ENCODE data around the gene GLIPR1. TPM values are rescaled to one million over a fixed set of nuclear protein-coding genes. Genes with fewer than 3 reads are reported as not detected.

GLIPR1 gene
- total and polyA plus RNA-seq, 10 of the 15 experiments (the other 5 are each of a cell fraction or from before 2014, with no cell fraction given), result 18.2 to 62.6 (median 32.2) TPM

GRCh38 chr12:75526655-75527511, 46.3 kb downstream of the GLIPR1 start (continued):
- TF ChIP-seq EP300 (IDR thresholded peaks at IDR 0.05; ENCODE audit: borderline replicate concordance in 1 of 2, control insufficient read depth in 1 of 2, low read depth in 2 of 2, low read length in 2 of 2) (peak; percentile 36 to 58; a peak in 1 of 4 replicates), MTA2 (IDR thresholded peaks at IDR 0.05; ENCODE audit: low read depth) (peak; percentile 89), SMAD5 (IDR thresholded peaks at IDR 0.05; ENCODE audit: low read depth) (no peak), CHD4 (IDR thresholded peaks at IDR 0.05) (no peak)

- Histone ChIP-seq H3K4me1 (ENCODE audit: control insufficient read depth, insufficient read depth, low read length) (no peaks in the 10 kb centered on the region; the same call in 1 of the 2 replicates), H2AFZ (ENCODE audit: control insufficient read depth, low read depth, low read length) (no peak overlapping the region), H3K36me3 (ENCODE audit: control insufficient read depth in 2 of 2, insufficient read depth in 2 of 2, low read length in 1 of 2) (no peaks in the 10 kb centered on the region), H3K4me2 (ENCODE audit: control insufficient read depth, insufficient read depth) (no peak overlapping the region), H3K79me2 (ENCODE audit: control insufficient read depth, insufficient read depth, low read length) (no peaks in the 10 kb centered on the region), H3K9me3 (replicated peaks; ENCODE audit: control insufficient read depth, insufficient read depth, low read length) (no peaks in the 10 kb centered on the region), H3K9ac (ENCODE audit: control insufficient read depth, insufficient read depth, low read length) (no peak overlapping the region), H3K27ac (ENCODE audit: control insufficient read depth, insufficient read depth) (no peak overlapping the region), H4K20me1 (ENCODE audit: control insufficient read depth, insufficient read depth) (no peaks in the 10 kb centered on the region), H3K27me3 (replicated peaks in 1 of 2; ENCODE audit: control insufficient read depth in 2 of 2, insufficient read depth in 2 of 2, low read length in 1 of 2) (no peaks in the 10 kb centered on the region), H3K4me3 (no peak overlapping the region)
- ChIA-PET POLR2A (interaction anchor here (2.0 to 3.3 kb wide), 3 partner anchors 113 to 503 kb away, joined by 5 to 23 read pairs (median 7); partner anchors contain the start of genes GLIPR1L2 and PHLDA1), SMC1A (ENCODE audit: uncharacterized antibody, unreplicated experiment) (interaction anchor here (0.7 to 9.5 kb wide), 42 partner anchors 9 to 1058 kb away, joined by 3 to 268 read pairs (median 4); partner anchors contain the start of genes GLIPR1, KRR1 and PHLDA1), CTCF (interaction anchor here (0.6 to 7.7 kb wide), 33 partner anchors 16 to 1058 kb away, joined by 3 to 144 read pairs (median 5); partner anchors contain the start of genes BBS10, GLIPR1, KRR1 and PHLDA1), RAD21 (ENCODE audit: unreplicated experiment) (interaction anchor here (0.6 to 5.4 kb wide), 27 partner anchors 7 to 1059 kb away, joined by 3 to 144 read pairs (median 4); partner anchors contain the start of genes BBS10, GLIPR1, GLIPR1L1 and PHLDA1)
- ATAC-seq (no peak), DNase-seq (ENCODE audit: low read depth, low spot score) (no peak), FAIRE-seq (no peak)
- in situ Hi-C loops (cut with MboI) (loop anchor here (5.0 kb wide), 1 partner anchor 509 kb away; no protein-coding TSS in a partner anchor), intact Hi-C loops (cut with micrococcal nuclease; ENCODE audit: unreplicated experiment) (loop anchor here (5.0 to 10.0 kb wide), 5 partner anchors 114 to 1057 kb away; no protein-coding TSS in a partner anchor)
- WGBS (ENCODE audit: insufficient coverage, insufficient replicate concordance, low lambda C conversion rate, missing lambda C conversion rate), result 22% methylated on average over 2 of the region's 2 CpGs
- no peak for TF ChIP-seq SPI1 (IDR thresholded peaks at IDR 0.05; ENCODE audit: borderline replicate concordance, insufficient read depth, low read depth, low read length)
- TF ChIP-seq ASH2L (IDR thresholded peaks at IDR 0.05; ENCODE audit: borderline replicate concordance, low read depth), result no peak
- TF ChIP-seq CTCF (IDR thresholded peaks at IDR 0.05 in 2 of 3, conservative IDR thresholded peaks at IDR 0.05 in 1 of 3; ENCODE audit: control insufficient read depth in 2 of 3, extremely low read depth in 1 of 3, insufficient read depth in 1 of 3, low read depth in 3 of 3, low read length in 3 of 3), result no peak
- no TSS peak for BruUV-seq (replicated peaks)
Measured at GRCh38 chr12:75528272-75528671, 47.7 kb downstream of the GLIPR1 start.

Measured in GM12878 (cell line).